A549 (cell line): ENCODE measurements around the gene MICU2. TPM values are rescaled to one million over a fixed set of nuclear protein-coding genes. Genes with fewer than 3 reads are reported as not detected.

Experiments used
- ATAC-seq, 2 experiments: fragments of 200-7000 bp in 1 of 2; fragments of >200 bp in 1 of 2; cut with Nextera tagmentation in 1 of 2; cut with Tn5 transposase in 1 of 2; 3 replicates each; pipeline versions ENCODE4 v1.8.0 to v1.9.1; 2018 to 2020; ENCODE audit warnings: mild to moderate bottlenecking in 1 of 2, moderate library complexity in 1 of 2
- CTCF ChIA-PET: fragments of 300-600 bp; sonication (Branson Sonifier 250); formaldehyde crosslinking; extraction: SDS; loops from one replicate; lab custom pipeline; 2021; ENCODE audit warnings: antibody characterized with exemption, inconsistent platforms; lab: Yijun Ruan, JAX
- POLR2A ChIA-PET: fragments of 350-600 bp; formaldehyde crosslinking; extraction: SDS; loops from one replicate; lab custom pipeline; 2021; ENCODE audit warnings: antibody characterized with exemption, inconsistent platforms; lab: Yijun Ruan, JAX
- DNase-seq, 2 experiments: peaks; one replicate each; pipeline versions ENCODE4 v3.0.0 to v3.0.0-alpha.2; 2011 to 2016; ENCODE audit warnings: low read depth in 1 of 2, low spot score in 1 of 2
- FAIRE-seq: peaks from 2 replicates; lab custom pipeline; 2011; peaks lifted over from hg19 to GRCh38; lab: Jason Lieb, UNC
- H3K27ac ChIP-seq, 2 experiments: fragments of >200 bp; sonication (Bioruptor Twin); formaldehyde crosslinking; 3 replicates each; pipeline ENCODE4 v1.5.1; 2016 to 2017
- H3K4me1 ChIP-seq: fragments of >200 bp; sonication (Bioruptor Twin); formaldehyde crosslinking; 3 replicates; pipeline ENCODE4 v1.6.1; 2016
- H3K4me2 ChIP-seq: fragments of >200 bp; sonication (Bioruptor Twin); formaldehyde crosslinking; 3 replicates; pipeline ENCODE4 v1.6.1; 2016
- H3K4me3 ChIP-seq: fragments of >200 bp; sonication (Bioruptor Twin); formaldehyde crosslinking; 3 replicates; pipeline ENCODE4 v1.5.1; 2016
- H3K9me3 ChIP-seq: fragments of >200 bp; sonication (Bioruptor Twin); formaldehyde crosslinking; 3 replicates; pipeline ENCODE4 v1.6.1; 2016
- BCL3 ChIP-seq: fragments of >200 bp; sonication (Bioruptor Twin); formaldehyde crosslinking; IDR thresholded peaks from 3 replicates; pipeline ENCODE4 v1.6.1; 2016
- BHLHE40 ChIP-seq: IDR thresholded peaks from 2 replicates; pipeline ENCODE4 v1.6.1; 2012; ENCODE audit warnings: low read depth, low read length, inconsistent platforms
- CBX8 ChIP-seq: fragments of 200-600 bp; sonication (generic); IDR thresholded peaks from 2 replicates; pipeline ENCODE4 v1.6.1; 2016
- CHD4 ChIP-seq: fragments of 200-600 bp; sonication (generic); IDR thresholded peaks from 2 replicates; pipeline ENCODE4 v1.6.1; 2016; ENCODE audit warnings: antibody characterized with exemption, mild to moderate bottlenecking, borderline replicate concordance
- CTCF ChIP-seq: fragments of >200 bp; sonication (Bioruptor Twin); formaldehyde crosslinking; IDR thresholded peaks from 3 replicates; pipeline ENCODE4 v1.5.1; 2016
- ELK1 ChIP-seq: fragments of 150-350 bp; IDR thresholded peaks from 2 replicates; pipeline ENCODE4 v1.6.1; 2014; ENCODE audit warnings: low read depth, mild to moderate bottlenecking, low read length
- HDAC2 ChIP-seq: fragments of 200-600 bp; sonication (generic); IDR thresholded peaks from 2 replicates; pipeline ENCODE4 v1.6.1; 2016
- HOXA7 ChIP-seq: fragments of 250-450 bp; sonication (Bioruptor Pico); IDR thresholded peaks from 2 replicates; pipeline ENCODE4 v1.5.0; 2020; ENCODE audit warnings: mild to moderate bottlenecking, moderate library complexity
- KDM5A ChIP-seq: fragments of 200-600 bp; sonication (generic); IDR thresholded peaks from 2 replicates; pipeline ENCODE4 v1.6.1; 2016; ENCODE audit warnings: antibody characterized with exemption, mild to moderate bottlenecking
- MAZ ChIP-seq: fragments of 150-350 bp; IDR thresholded peaks from 2 replicates; pipeline ENCODE4 v1.6.1; 2014; ENCODE audit warnings: antibody characterized with exemption, low read depth, low read length, borderline replicate concordance
- POLR2A ChIP-seq: IDR thresholded peaks from 2 replicates; pipeline ENCODE4 v1.6.1; 2012; ENCODE audit warnings: mild to moderate bottlenecking, low read length
- REST ChIP-seq: fragments of 200-600 bp; sonication (generic); IDR thresholded peaks from 2 replicates; pipeline ENCODE4 v1.6.1; 2016; ENCODE audit warnings: antibody characterized with exemption, mild to moderate bottlenecking, moderate library complexity
- RFX5 ChIP-seq: fragments of 450-650 bp; IDR thresholded peaks from 2 replicates; pipeline ENCODE4 v1.7.1; 2014; ENCODE audit warnings: antibody characterized with exemption, mild to moderate bottlenecking, moderate library complexity
- TFCP2L1 ChIP-seq: fragments of 250-450 bp; sonication (Bioruptor Pico); IDR thresholded peaks from 2 replicates; pipeline ENCODE4 v1.5.0; 2021; ENCODE audit warnings: mild to moderate bottlenecking
- WGBS: methylation state at CpG from one replicate; pipeline ENCODE4 v1.1.6; 2017; ENCODE audit errors: missing lambda C conversion rate; 5-methylcytosine and 5-hydroxymethylcytosine counted together
- polyA plus RNA-seq, 4 experiments: library from polyadenylated mRNA; depleted of rRNA in 3 of 4; stranded (reverse); fragments of >200 nt; fragmentation: RNase III in 1 of 4; extraction: RNeasy Plus Mini Kit Qiagen cat#74134 plus additional on column Dnase treatment in 1 of 4; gene quantifications; 2 replicates in 3 of 4; 3 replicates in 1 of 4; pipeline ENCODE4 v1.2.3, GENCODE V29; 2011 to 2017
- TF ChIP-seq, protein P1 (sequence below): IDR thresholded peaks from 2 replicates; pipeline ENCODE4 v1.6.1; 2012; ENCODE audit warnings: low read depth, borderline replicate concordance

Gene MICU2
- polyA plus RNA-seq, 2 of the 4 experiments (the other 2 are of a cell fraction): 24.7 to 42.6 TPM

DNA sequence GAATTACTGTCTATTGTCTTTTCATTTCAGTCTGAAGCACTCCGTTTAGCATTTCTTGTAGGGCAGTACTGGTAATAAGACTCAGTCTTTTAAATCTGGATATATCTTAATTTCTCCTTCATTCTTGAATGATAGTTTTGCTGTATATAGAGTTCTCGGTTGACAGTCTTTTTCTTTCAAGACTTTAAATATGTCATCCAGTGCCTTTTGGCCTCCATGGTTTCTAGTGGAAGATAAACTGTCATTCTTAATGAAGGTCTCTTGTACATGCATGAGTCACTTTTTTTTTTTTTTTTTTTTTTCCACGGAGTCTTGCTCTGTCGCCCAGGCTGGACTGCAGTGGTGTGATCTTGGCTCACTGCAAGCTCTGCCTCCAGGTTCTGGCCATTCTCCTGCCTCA lies 117.6 kb downstream of the MICU2 start:
- POLR2A ChIA-PET: no interaction called here
- no peak overlapping the region for H3K4me2 ChIP-seq
- no peak overlapping the region for H3K27ac ChIP-seq
- FAIRE-seq (no peak), DNase-seq (no peak), ATAC-seq (no peak)
- CTCF ChIA-PET: no interaction called here
- H3K9me3 ChIP-seq: no peaks in the 10 kb centered on the region
- no peak overlapping the region for H3K4me3 ChIP-seq
- TF ChIP-seq TFCP2L1 (no peak), KDM5A (no peak), POLR2A (no peak), RFX5 (no peak)
- H3K4me1 ChIP-seq: no peaks in the 10 kb centered on the region
- WGBS: 87% methylated on average over 4 of the region's 4 CpGs

- FAIRE-seq: no peak
- no peak for ATAC-seq
- TF ChIP-seq REST (no peak), HOXA7 (CRISPR knock-in tag) (no peak), ELK1 (no peak), BCL3 (no peak)
- TF ChIP-seq, protein P1, sequence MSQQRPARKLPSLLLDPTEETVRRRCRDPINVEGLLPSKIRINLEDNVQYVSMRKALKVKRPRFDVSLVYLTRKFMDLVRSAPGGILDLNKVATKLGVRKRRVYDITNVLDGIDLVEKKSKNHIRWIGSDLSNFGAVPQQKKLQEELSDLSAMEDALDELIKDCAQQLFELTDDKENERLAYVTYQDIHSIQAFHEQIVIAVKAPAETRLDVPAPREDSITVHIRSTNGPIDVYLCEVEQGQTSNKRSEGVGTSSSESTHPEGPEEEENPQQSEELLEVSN: no peak
- CTCF ChIA-PET: no interaction called here
- Histone ChIP-seq H3K27ac (no peak overlapping the region), H3K4me1 (no peaks in the 10 kb centered on the region), H3K4me3 (no peak overlapping the region), H3K9me3 (no peaks in the 10 kb centered on the region), H3K4me2 (no peak overlapping the region)
- POLR2A ChIA-PET: no interaction called here
- no peak for DNase-seq
- WGBS: 89% methylated on average over 9 of the region's 24 CpGs
Measured at GRCh38 chr13:21483748-21484147, 120.2 kb downstream of the MICU2 start.

DNA sequence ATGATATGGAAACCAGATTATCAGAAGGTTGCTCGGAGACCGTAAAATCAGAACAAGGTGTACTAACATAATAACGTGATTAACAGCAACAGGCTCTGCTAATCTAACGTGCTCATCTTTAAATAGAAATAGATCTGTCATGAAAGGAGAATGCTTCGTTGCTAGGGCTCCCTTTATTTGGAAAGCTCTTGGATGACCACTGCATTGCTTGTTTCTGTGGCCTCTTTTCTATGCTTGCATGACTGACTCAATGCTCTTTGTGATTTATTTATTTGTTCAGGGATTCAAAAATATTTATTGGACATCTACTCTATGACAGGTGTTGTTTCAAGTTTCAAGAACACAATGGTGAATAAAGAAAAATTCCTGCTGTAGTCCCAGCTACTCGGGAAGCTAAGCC lies 122.6 kb downstream of the MICU2 start:
- no peak for DNase-seq
- H3K4me2 ChIP-seq: no peak overlapping the region
- no peaks in the 10 kb centered on the region for H3K9me3 ChIP-seq
- no peak for FAIRE-seq
- ChIA-PET POLR2A (no interaction called here), CTCF (interaction anchor here (1.4 to 5.5 kb wide), 2 partner anchors 96 to 185 kb away, joined by 3 to 50 read pairs; no protein-coding TSS in a partner anchor)
- whole genome bisulfite sequencing: 64% methylated on average over 6 of the region's 6 CpGs
- TF ChIP-seq KDM5A: no peak
- TF ChIP-seq BHLHE40: no peak
- TF ChIP-seq CHD4: no peak
- TF ChIP-seq CTCF: no peak
- no peak for TF ChIP-seq MAZ
- no peak for TF ChIP-seq HOXA7 (CRISPR knock-in tag)
- TF ChIP-seq CBX8: no peak
- TF ChIP-seq HDAC2: no peak
- no peak for TF ChIP-seq ELK1
- TF ChIP-seq TFCP2L1: no peak
- H3K4me1 ChIP-seq: no peaks in the 10 kb centered on the region
- no peak for ATAC-seq
- no peak overlapping the region for H3K27ac ChIP-seq
- no peak overlapping the region for H3K4me3 ChIP-seq
